Dedifferentiated amniotic fluid mesenchymal stem cell (primary cell): Measurements from ENCODE around the gene COPE.
"Not testable (repeated sequence)": the region's sequence is repeated elsewhere in the genome, so short reads cannot be mapped to it uniquely, and the experiment has no call there.

Experiments
- DNase-seq: peaks from one replicate; pipeline ENCODE4 v3.0.0-alpha.2; 2016; ENCODE audit errors: extremely low spot score

Gene COPE

GRCh38 chr19:18908917-18909619 is 10.1 kb downstream of the COPE start:
- DNase-seq = no peak

- no peak for DNase-seq
Observed at GRCh38 chr19:18906605-18907519, 12.3 kb downstream of the COPE start.

- DNase-seq = no peak
Observed at GRCh38 chr19:18905513-18906236, 13.5 kb downstream of the COPE start.

- DNase-seq = no peak
Observed at GRCh38 chr19:18905058-18905456, 14.1 kb downstream of the COPE start.

- no peak for DNase-seq
Observed at GRCh38 chr19:18904334-18905057, 14.7 kb downstream of the COPE start.

GRCh38 chr19:18903156-18904037 is 15.8 kb downstream of the COPE start:
- DNase-seq = no peak

GRCh38 chr19:18902519-18902918 is 16.7 kb downstream of the COPE start:
- DNase-seq = not testable (repeated sequence)

- DNase-seq = no peak
Observed at GRCh38 chr19:18901491-18901890, 17.7 kb downstream of the COPE start.

GRCh38 chr19:18900700-18901481 is 18.3 kb downstream of the COPE start:
- DNase-seq = no peak

GRCh38 chr19:18899624-18900560 is 19.3 kb downstream of the COPE start:
- DNase-seq = no peak

GRCh38 chr19:18898607-18899408 is 20.4 kb downstream of the COPE start:
- DNase-seq = no peak

GRCh38 chr19:18898081-18898606 is 21.0 kb downstream of the COPE start:
- no peak for DNase-seq

GRCh38 chr19:18897094-18898029 is 21.8 kb downstream of the COPE start:
- DNase-seq = no peak

- DNase-seq = no peak
Observed at GRCh38 chr19:18896421-18896841, 22.8 kb downstream of the COPE start.

GRCh38 chr19:18895824-18896341 is 23.3 kb downstream of the COPE start, which contains the start of gene CERS1:
Gene CERS1, minus strand, starts transcription at chr19:18896158. Its CDS starts 86 bp downstream, at chr19:18896072.
- DNase-seq = no peak
